HepG2 (cell line): ENCODE results near the gene DSTN. TPM values are rescaled to one million over a fixed set of nuclear protein-coding genes. Genes with fewer than 3 reads are reported as not detected.

Experiments
- DNMT3B ChIP-seq: conservative IDR thresholded peaks from 2 replicates; pipeline ENCODE4 v1.6.1; 2016; ENCODE audit warnings: missing biosample characterization, control low read depth
- FOSL1 ChIP-seq: sonication (generic); formaldehyde crosslinking; IDR thresholded peaks from 2 replicates; pipeline ENCODE4 v1.9.0; 2021; ENCODE audit warnings: missing genetic modification reagents, borderline replicate concordance
- GABPB1 ChIP-seq: IDR thresholded peaks from 2 replicates; pipeline ENCODE4 v1.6.1; 2016; ENCODE audit warnings: mild to moderate bottlenecking, missing genetic modification reagents, moderate library complexity, missing compliant biosample characterization
- HNRNPLL ChIP-seq: fragments of 200-400 bp; formaldehyde crosslinking; IDR thresholded peaks from 2 replicates; pipeline ENCODE4 v1.6.1; 2017; ENCODE audit warnings: mild to moderate bottlenecking, low read depth, low read length; ENCODE audit not compliant: poor library complexity, severe bottlenecking
- PLRG1 ChIP-seq: fragments of 450-650 bp; conservative IDR thresholded peaks from 2 replicates; pipeline ENCODE4 v1.6.1; 2016
- RBFOX2 ChIP-seq: fragments of 200-400 bp; formaldehyde crosslinking; IDR thresholded peaks from 2 replicates; pipeline ENCODE4 v1.6.1; 2017; ENCODE audit warnings: low read depth, mild to moderate bottlenecking, low read length
- RFX3 ChIP-seq: IDR thresholded peaks from 2 replicates; pipeline ENCODE4 v1.6.1; 2016; ENCODE audit warnings: missing biosample characterization, missing genetic modification reagents
- SUZ12 ChIP-seq: fragments of 150-350 bp; IDR thresholded peaks from 2 replicates; pipeline ENCODE4 v1.6.1; 2014; ENCODE audit warnings: low read depth, low read length
- WIZ ChIP-seq: sonication (generic); formaldehyde crosslinking; IDR thresholded peaks from 2 replicates; pipeline ENCODE4 v1.5.1; 2020; ENCODE audit warnings: mild to moderate bottlenecking, missing genetic modification reagents
- ZFP36L2 ChIP-seq: sonication (generic); formaldehyde crosslinking; IDR thresholded peaks from 2 replicates; pipeline ENCODE4 v1.4.0; 2020; ENCODE audit warnings: missing genetic modification reagents
- polyA plus RNA-seq, 8 experiments: library from polyadenylated mRNA; depleted of rRNA in 3 of 8; stranded (reverse) in 7 of 8; unstranded in 1 of 8; fragments of >200 nt; fragmentation: Illumina TruSeq in 4 of 8; extraction: Trizol in 4 of 8; gene quantifications; 2 replicates each; pipeline versions ENCODE4 v1.2.1 to v1.2.3, GENCODE V29; 2011 to 2016; ENCODE audit warnings: low read depth in 4 of 8, missing spikeins in 1 of 8, mixed read lengths in 1 of 8; ENCODE audit not compliant: insufficient read depth in 1 of 8
- total RNA-seq, 5 experiments: library from RNA; depleted of rRNA; stranded (reverse); fragments of >200 nt; fragmentation: Illumina TruSeq; extraction: Trizol; gene quantifications; 2 replicates each; pipeline ENCODE4 v1.2.3, GENCODE V29; 2016; ENCODE audit warnings: low read depth in 1 of 5
- TF ChIP-seq, protein P1 (sequence below): sonication (generic); formaldehyde crosslinking; IDR thresholded peaks from 2 replicates; pipeline ENCODE4 v1.4.0; 2020; ENCODE audit warnings: missing genetic modification reagents
- TF ChIP-seq, protein P2 (sequence below): IDR thresholded peaks from 2 replicates; pipeline ENCODE4 v1.6.1; 2016; ENCODE audit warnings: mild to moderate bottlenecking

The DSTN gene
- total and polyA plus RNA-seq, 2 of the 13 experiments (the other 11 are each of a cell fraction or from before 2014, with no cell fraction given) = 27.6 to 106 TPM

DNA sequence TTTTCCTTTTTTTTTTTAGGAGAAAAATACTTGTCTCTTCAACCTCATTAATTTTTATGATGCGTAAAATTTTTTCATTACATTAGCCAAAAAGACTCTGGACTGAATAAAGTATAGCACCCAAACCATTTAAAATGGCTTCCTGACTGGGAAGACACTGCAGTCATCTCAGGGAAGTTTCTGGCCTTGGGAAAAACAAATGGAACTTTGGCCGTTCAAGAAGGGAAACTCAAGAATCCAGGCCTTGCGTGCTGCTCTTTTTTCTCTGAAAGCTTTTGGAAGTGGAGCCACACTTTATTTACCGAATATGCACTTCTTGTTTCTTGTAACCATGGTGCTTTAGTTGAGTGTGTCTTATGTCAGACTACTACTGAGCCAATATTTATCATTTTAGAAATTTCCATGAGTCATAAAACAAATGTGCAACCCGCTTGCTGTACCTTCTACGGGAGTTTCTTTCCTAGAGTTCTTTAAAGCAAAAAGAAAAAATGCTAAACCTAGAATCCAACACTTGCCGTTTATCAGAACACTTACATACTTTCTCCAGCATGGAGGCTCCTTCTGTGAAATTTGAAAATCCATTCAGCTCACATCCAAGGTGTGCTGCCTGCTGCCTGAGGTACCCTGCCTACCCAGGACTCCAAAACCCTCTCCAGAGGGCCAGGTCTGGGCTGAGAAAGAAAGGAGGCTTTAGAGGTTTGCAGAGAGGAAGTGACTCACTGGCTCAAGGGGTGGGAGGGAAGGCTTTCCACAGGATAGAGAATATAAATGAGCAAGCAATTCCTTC lies 11.5 kb upstream of the DSTN start (continued):
- TF ChIP-seq RBFOX2 (peak; percentile 52), HNRNPLL (no peak), WIZ (CRISPR knock-in tag) (no peak), RFX3 (CRISPR knock-in tag) (peak; percentile 58; the same call in 1 of the 2 replicates), GABPB1 (CRISPR knock-in tag) (peak; percentile 32; the same call in 1 of the 2 replicates), ZFP36L2 (CRISPR knock-in tag) (no peak), PLRG1 (no peak), FOSL1 (peak; percentile 40; the same call in 1 of the 2 replicates), SUZ12 (no peak), DNMT3B (0 out of 2 replicates have a peak, but pooled peaks have one; percentile 80)
- TF ChIP-seq, protein P1, sequence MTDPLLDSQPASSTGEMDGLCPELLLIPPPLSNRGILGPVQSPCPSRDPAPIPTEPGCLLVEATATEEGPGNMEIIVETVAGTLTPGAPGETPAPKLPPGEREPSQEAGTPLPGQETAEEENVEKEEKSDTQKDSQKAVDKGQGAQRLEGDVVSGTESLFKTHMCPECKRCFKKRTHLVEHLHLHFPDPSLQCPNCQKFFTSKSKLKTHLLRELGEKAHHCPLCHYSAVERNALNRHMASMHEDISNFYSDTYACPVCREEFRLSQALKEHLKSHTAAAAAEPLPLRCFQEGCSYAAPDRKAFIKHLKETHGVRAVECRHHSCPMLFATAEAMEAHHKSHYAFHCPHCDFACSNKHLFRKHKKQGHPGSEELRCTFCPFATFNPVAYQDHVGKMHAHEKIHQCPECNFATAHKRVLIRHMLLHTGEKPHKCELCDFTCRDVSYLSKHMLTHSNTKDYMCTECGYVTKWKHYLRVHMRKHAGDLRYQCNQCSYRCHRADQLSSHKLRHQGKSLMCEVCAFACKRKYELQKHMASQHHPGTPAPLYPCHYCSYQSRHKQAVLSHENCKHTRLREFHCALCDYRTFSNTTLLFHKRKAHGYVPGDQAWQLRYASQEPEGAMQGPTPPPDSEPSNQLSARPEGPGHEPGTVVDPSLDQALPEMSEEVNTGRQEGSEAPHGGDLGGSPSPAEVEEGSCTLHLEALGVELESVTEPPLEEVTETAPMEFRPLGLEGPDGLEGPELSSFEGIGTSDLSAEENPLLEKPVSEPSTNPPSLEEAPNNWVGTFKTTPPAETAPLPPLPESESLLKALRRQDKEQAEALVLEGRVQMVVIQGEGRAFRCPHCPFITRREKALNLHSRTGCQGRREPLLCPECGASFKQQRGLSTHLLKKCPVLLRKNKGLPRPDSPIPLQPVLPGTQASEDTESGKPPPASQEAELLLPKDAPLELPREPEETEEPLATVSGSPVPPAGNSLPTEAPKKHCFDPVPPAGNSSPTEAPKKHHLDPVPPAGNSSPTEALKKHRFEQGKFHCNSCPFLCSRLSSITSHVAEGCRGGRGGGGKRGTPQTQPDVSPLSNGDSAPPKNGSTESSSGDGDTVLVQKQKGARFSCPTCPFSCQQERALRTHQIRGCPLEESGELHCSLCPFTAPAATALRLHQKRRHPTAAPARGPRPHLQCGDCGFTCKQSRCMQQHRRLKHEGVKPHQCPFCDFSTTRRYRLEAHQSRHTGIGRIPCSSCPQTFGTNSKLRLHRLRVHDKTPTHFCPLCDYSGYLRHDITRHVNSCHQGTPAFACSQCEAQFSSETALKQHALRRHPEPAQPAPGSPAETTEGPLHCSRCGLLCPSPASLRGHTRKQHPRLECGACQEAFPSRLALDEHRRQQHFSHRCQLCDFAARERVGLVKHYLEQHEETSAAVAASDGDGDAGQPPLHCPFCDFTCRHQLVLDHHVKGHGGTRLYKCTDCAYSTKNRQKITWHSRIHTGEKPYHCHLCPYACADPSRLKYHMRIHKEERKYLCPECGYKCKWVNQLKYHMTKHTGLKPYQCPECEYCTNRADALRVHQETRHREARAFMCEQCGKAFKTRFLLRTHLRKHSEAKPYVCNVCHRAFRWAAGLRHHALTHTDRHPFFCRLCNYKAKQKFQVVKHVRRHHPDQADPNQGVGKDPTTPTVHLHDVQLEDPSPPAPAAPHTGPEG (CRISPR knock-in tag) = no peak
- TF ChIP-seq, protein P2, sequence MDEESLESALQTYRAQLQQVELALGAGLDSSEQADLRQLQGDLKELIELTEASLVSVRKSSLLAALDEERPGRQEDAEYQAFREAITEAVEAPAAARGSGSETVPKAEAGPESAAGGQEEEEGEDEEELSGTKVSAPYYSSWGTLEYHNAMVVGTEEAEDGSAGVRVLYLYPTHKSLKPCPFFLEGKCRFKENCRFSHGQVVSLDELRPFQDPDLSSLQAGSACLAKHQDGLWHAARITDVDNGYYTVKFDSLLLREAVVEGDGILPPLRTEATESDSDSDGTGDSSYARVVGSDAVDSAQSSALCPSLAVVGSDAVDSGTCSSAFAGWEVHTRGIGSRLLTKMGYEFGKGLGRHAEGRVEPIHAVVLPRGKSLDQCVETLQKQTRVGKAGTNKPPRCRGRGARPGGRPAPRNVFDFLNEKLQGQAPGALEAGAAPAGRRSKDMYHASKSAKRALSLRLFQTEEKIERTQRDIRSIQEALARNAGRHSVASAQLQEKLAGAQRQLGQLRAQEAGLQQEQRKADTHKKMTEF (CRISPR knock-in tag) = 0 out of 2 replicates have a peak, but pooled peaks have one; percentile 31
